ENCODE results near the gene FIGN. TPM values are rescaled to one million over a fixed set of nuclear protein-coding genes. Genes with fewer than 3 reads are reported as not detected.
A peak's percentile ranks its signal among the peaks of the same experiment; 100 is the strongest.

Gene FIGN
- total RNA-seq = 13.5 TPM
- long read RNA-seq, full-length matches to known transcripts = 1 of 8 reads
- long read RNA-seq, partial matches to known transcripts = 0 of 8 reads
- long read RNA-seq, other reads (novel, unspliced or antisense) = 7 of 8 reads

- intact Hi-C loops (cut with DNase I) = loop anchor here (5.0 to 10.0 kb wide), 3 partner anchors 131 to 389 kb away; no protein-coding TSS in a partner anchor
- peak; percentile 89 for DNase-seq
- peak; percentile 90 for ATAC-seq (ENCODE audit: poor library complexity)
Measured at GRCh38 chr2:163735685-163736432, at the start of gene FIGN. TSS of gene FIGN (minus strand) at chr2:163736008. CDS start at chr2:163734927, 1,081 bp downstream.

GRCh38 chr2:163785162-163785561, 49.4 kb upstream of the FIGN start:
- no peak for ATAC-seq (ENCODE audit: poor library complexity)
- no peak for DNase-seq
- intact Hi-C loops (cut with DNase I) = no loop called here

GRCh38 chr2:163779970-163780597, 44.3 kb upstream of the FIGN start:
- no peak for DNase-seq
- no peak for ATAC-seq (ENCODE audit: poor library complexity)
- intact Hi-C loops (cut with DNase I) = no loop called here

- ATAC-seq (ENCODE audit: poor library complexity) (no peak), DNase-seq (no peak)
- intact Hi-C loops (cut with DNase I) = no loop called here
Measured at GRCh38 chr2:163778045-163778781, 42.4 kb upstream of the FIGN start.

GRCh38 chr2:163775304-163775703, 39.5 kb upstream of the FIGN start:
- DNase-seq (no peak), ATAC-seq (ENCODE audit: poor library complexity) (no peak)
- intact Hi-C loops (cut with DNase I) = no loop called here

- ATAC-seq (ENCODE audit: poor library complexity) (no peak), DNase-seq (no peak)
- intact Hi-C loops (cut with DNase I) = no loop called here
Measured at GRCh38 chr2:163774862-163775261, 39.1 kb upstream of the FIGN start.

- ATAC-seq (ENCODE audit: poor library complexity) (no peak), DNase-seq (no peak)
- intact Hi-C loops (cut with DNase I) = no loop called here
Measured at GRCh38 chr2:163773276-163773675, 37.5 kb upstream of the FIGN start.

- DNase-seq (no peak), ATAC-seq (ENCODE audit: poor library complexity) (no peak)
- intact Hi-C loops (cut with DNase I) = no loop called here
Measured at GRCh38 chr2:163771596-163771995, 35.8 kb upstream of the FIGN start.

- no peak for DNase-seq
- intact Hi-C loops (cut with DNase I) = no loop called here
- ATAC-seq (ENCODE audit: poor library complexity) = no peak
Measured at GRCh38 chr2:163768881-163769695, 33.3 kb upstream of the FIGN start.

- ATAC-seq (ENCODE audit: poor library complexity) = no peak
- no peak for DNase-seq
- intact Hi-C loops (cut with DNase I) = no loop called here
Measured at GRCh38 chr2:163767097-163767496, 31.3 kb upstream of the FIGN start.

GRCh38 chr2:163764566-163764965, 28.8 kb upstream of the FIGN start:
- DNase-seq = no peak
- ATAC-seq (ENCODE audit: poor library complexity) = no peak
- intact Hi-C loops (cut with DNase I) = no loop called here

GRCh38 chr2:163759013-163759412, 23.2 kb upstream of the FIGN start:
- ATAC-seq (ENCODE audit: poor library complexity) (no peak), DNase-seq (no peak)
- intact Hi-C loops (cut with DNase I) = no loop called here

GRCh38 chr2:163757814-163758213, 22.0 kb upstream of the FIGN start:
- no peak for DNase-seq

GRCh38 chr2:163756588-163756987, 20.8 kb upstream of the FIGN start:
- no peak for DNase-seq
- intact Hi-C loops (cut with DNase I) = no loop called here
- ATAC-seq (ENCODE audit: poor library complexity) = no peak

More at GRCh38 chr2:163757814-163758213, 22.0 kb upstream of the FIGN start:
- no peak for ATAC-seq (ENCODE audit: poor library complexity)
- intact Hi-C loops (cut with DNase I) = no loop called here

GRCh38 chr2:163755366-163755765, 19.6 kb upstream of the FIGN start:
- intact Hi-C loops (cut with DNase I) = no loop called here
- DNase-seq (no peak), ATAC-seq (ENCODE audit: poor library complexity) (no peak)

- intact Hi-C loops (cut with DNase I) = no loop called here
Measured at GRCh38 chr2:163753726-163754125, 17.9 kb upstream of the FIGN start.

GRCh38 chr2:163752267-163752666, 16.5 kb upstream of the FIGN start:
- intact Hi-C loops (cut with DNase I) = no loop called here
- DNase-seq = no peak
- no peak for ATAC-seq (ENCODE audit: poor library complexity)

More at GRCh38 chr2:163753726-163754125, 17.9 kb upstream of the FIGN start:
- DNase-seq (no peak), ATAC-seq (ENCODE audit: poor library complexity) (no peak)

GRCh38 chr2:163751696-163752095, 15.9 kb upstream of the FIGN start:
- ATAC-seq (ENCODE audit: poor library complexity) = no peak
- no peak for DNase-seq
- intact Hi-C loops (cut with DNase I) = no loop called here

GRCh38 chr2:163748420-163748819, 12.6 kb upstream of the FIGN start:
- intact Hi-C loops (cut with DNase I) = no loop called here
- ATAC-seq (ENCODE audit: poor library complexity) = no peak

More at GRCh38 chr2:163748420-163748819, 12.6 kb upstream of the FIGN start:
- DNase-seq = no peak

Measured in Right ventricle myocardium superior (tissue), 1 donor.